A673 (cell line): ENCODE measurements around the gene CARS1. TPM values are rescaled to one million over a fixed set of nuclear protein-coding genes. Genes with fewer than 3 reads are reported as not detected.

Experiments
- BruUV-seq: library from RNA; stranded (reverse); fragments of 400-500 nt; replicated peaks from 2 replicates; lab custom pipeline; 2021; lab: Mats Ljungman, UMichigan
- CTCF ChIA-PET: fragments of 300-600 bp; sonication (Branson Sonifier 250); formaldehyde crosslinking; loops from one replicate; lab custom pipeline; 2022; ENCODE audit warnings: antibody characterized with exemption; lab: Charles Lee
- POLR2A ChIA-PET: fragments of 300-600 bp; sonication (Branson Sonifier 250); formaldehyde crosslinking; loops from one replicate; lab custom pipeline; 2022; ENCODE audit warnings: antibody characterized with exemption; ENCODE audit not compliant: low non-redundant PET; lab: Charles Lee
- DNase-seq: peaks from one replicate; pipeline ENCODE4 v3.0.0-alpha.2; 2015; ENCODE audit warnings: low spot score
- H3K27ac ChIP-seq: fragments of 200-600 bp; sonication (generic); 2 replicates; pipeline ENCODE4 v1.5.1; 2016; ENCODE audit warnings: mixed run types, low read depth, mild to moderate bottlenecking, mixed read lengths, antibody characterized with exemption, low read length; ENCODE audit not compliant: poor library complexity, severe bottlenecking
- H3K27me3 ChIP-seq: fragments of 200-600 bp; sonication (generic); replicated peaks from 2 replicates; pipeline ENCODE4 v1.6.1; 2017; ENCODE audit warnings: mixed run types, low read depth, mild to moderate bottlenecking, mixed read lengths, antibody characterized with exemption, low read length; ENCODE audit not compliant: insufficient read depth, poor library complexity
- H3K36me3 ChIP-seq: fragments of 200-600 bp; sonication (generic); 2 replicates; pipeline ENCODE4 v1.6.1; 2016; ENCODE audit warnings: mixed run types, mild to moderate bottlenecking, mixed read lengths, antibody characterized with exemption, low read length; ENCODE audit not compliant: insufficient read depth, poor library complexity, severe bottlenecking
- H3K4me1 ChIP-seq: fragments of 200-600 bp; sonication (generic); 2 replicates; pipeline ENCODE4 v1.6.1; 2017; ENCODE audit warnings: mixed run types, mild to moderate bottlenecking, mixed read lengths, antibody characterized with exemption, low read length; ENCODE audit not compliant: insufficient read depth, poor library complexity, severe bottlenecking
- H3K4me3 ChIP-seq: fragments of 200-600 bp; sonication (generic); 2 replicates; pipeline ENCODE4 v1.5.1; 2016; ENCODE audit warnings: low read depth, mixed run types, mild to moderate bottlenecking, mixed read lengths, low read length; ENCODE audit not compliant: poor library complexity, severe bottlenecking
- H3K9me3 ChIP-seq: fragments of 200-600 bp; sonication (generic); 2 replicates; pipeline ENCODE4 v1.6.1; 2016; ENCODE audit warnings: mixed run types, low read depth, mild to moderate bottlenecking, mixed read lengths, antibody characterized with exemption, low read length; ENCODE audit not compliant: poor library complexity, severe bottlenecking
- EZH2 ChIP-seq: fragments of 200-600 bp; sonication (generic); IDR thresholded peaks from 2 replicates; pipeline ENCODE4 v1.6.1; 2017; ENCODE audit warnings: borderline replicate concordance, low read depth, mild to moderate bottlenecking, mixed read lengths, antibody characterized with exemption, low read length; ENCODE audit not compliant: poor library complexity, severe bottlenecking
- intact Hi-C: fragments of 100-400 bp; cut with micrococcal nuclease; formaldehyde crosslinking; loops from one replicate; pipeline ENCODE4 v1.10.0; 2022; ENCODE audit not compliant: unreplicated experiment
- total RNA-seq: library from RNA; stranded (reverse); gene quantifications from 2 replicates; pipeline ENCODE4 v1.2.3, GENCODE V29; 2021
- TF ChIP-seq, protein P1 (sequence below): fragments of 300-800, 200-600 bp; sonication (generic); conservative IDR thresholded peaks from 2 replicates; pipeline ENCODE4 v1.5.1; 2017; ENCODE audit warnings: low read depth, mild to moderate bottlenecking, antibody characterized with exemption, low read length, moderate library complexity, mixed read lengths

The CARS1 gene
- total RNA-seq, 1 experiment from 2014 or later: 76.4 TPM

DNA sequence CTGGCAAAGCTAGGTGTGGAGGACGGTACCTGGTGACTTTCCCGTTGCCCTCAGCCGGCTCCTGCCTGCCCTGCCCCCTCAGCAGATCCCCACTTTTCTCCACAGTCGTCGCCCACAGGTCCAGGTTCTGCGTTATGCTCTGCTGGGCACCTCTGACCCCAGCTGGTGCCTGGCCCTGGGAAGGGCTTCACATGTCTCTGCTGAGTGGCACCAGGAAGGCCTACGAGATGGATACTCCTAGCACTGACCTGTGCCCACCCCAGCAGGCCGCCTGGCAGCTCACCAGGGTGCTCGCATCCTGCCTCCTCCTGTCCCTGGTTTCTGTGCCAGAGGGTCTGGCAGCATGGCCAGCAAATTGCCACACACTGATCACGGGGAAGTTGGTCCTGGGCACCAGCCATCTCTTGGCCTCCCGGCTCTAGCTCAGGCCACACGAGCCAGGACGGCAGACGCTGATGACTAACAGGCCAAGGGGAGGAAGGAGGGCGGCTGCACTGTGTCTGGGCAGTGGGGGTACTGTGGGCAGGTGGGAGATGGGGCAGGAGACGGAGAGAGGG lies 13.8 kb downstream of the CARS1 start:
- H3K9me3 ChIP-seq: no peaks in the 10 kb centered on the region
- H3K27me3 ChIP-seq: no peaks in the 10 kb centered on the region
- TF ChIP-seq EZH2: no peak
- TF ChIP-seq, protein P1, sequence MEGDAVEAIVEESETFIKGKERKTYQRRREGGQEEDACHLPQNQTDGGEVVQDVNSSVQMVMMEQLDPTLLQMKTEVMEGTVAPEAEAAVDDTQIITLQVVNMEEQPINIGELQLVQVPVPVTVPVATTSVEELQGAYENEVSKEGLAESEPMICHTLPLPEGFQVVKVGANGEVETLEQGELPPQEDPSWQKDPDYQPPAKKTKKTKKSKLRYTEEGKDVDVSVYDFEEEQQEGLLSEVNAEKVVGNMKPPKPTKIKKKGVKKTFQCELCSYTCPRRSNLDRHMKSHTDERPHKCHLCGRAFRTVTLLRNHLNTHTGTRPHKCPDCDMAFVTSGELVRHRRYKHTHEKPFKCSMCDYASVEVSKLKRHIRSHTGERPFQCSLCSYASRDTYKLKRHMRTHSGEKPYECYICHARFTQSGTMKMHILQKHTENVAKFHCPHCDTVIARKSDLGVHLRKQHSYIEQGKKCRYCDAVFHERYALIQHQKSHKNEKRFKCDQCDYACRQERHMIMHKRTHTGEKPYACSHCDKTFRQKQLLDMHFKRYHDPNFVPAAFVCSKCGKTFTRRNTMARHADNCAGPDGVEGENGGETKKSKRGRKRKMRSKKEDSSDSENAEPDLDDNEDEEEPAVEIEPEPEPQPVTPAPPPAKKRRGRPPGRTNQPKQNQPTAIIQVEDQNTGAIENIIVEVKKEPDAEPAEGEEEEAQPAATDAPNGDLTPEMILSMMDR: no peak
- BruUV-seq: no TSS peak
- intact Hi-C loops: no loop called here
- H3K27ac ChIP-seq: no peak overlapping the region
- POLR2A ChIA-PET: no interaction called here
- no peak for DNase-seq
- no peaks in the 10 kb centered on the region for H3K4me1 ChIP-seq
- H3K4me3 ChIP-seq: no peak overlapping the region
- H3K36me3 ChIP-seq: peaks cover 47% of the 10 kb centered on the region
- CTCF ChIA-PET: no interaction called here

DNA sequence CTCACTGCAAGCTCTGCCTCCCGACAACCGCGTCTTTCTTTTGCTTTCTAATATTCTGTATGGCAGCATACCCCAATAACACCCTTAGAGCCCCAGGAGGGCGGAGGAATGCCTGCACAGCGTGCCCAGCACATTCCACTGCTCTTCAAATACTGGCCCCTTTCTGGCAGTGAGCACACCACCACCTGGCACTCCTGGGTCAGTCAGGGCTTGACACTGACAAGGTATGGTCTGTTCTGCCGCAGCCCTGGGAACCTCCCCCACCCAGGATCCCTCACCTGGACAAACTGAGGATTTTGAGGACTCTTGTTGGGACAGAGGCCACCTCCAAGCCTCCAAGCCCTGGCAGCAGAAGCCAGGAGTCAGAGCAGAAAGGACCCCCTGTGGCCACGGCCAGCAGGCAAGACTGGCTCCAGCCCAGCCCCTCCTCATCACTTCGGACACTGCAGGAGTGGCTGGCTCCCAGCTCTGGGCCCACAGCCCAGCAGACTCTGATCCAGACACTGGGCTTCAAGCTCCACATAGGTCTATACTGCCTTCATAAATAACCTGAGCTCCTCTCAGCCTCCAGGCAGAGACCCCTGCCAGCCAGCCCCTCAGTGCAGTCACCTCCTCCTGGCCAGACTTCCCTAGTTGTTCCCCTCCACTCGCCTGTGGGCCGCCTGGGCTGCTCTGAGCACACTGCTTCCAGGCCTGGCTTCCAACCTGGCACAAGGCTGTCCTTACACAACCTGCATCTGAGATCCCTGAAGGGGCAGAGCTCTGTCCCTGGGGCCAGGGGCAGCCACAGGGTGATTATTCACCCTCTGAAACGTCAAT lies 14.5 kb downstream of the CARS1 start:
- no peak overlapping the region for H3K4me3 ChIP-seq
- H3K27ac ChIP-seq: no peak overlapping the region
- POLR2A ChIA-PET: no interaction called here
- H3K27me3 ChIP-seq: no peaks in the 10 kb centered on the region
- no peaks in the 10 kb centered on the region for H3K4me1 ChIP-seq
- TF ChIP-seq EZH2: no peak
- TF ChIP-seq, protein P1: no peak
- H3K9me3 ChIP-seq: no peaks in the 10 kb centered on the region
- intact Hi-C loops: no loop called here
- no TSS peak for BruUV-seq
- H3K36me3 ChIP-seq: peaks cover 52% of the 10 kb centered on the region
- CTCF ChIA-PET: no interaction called here
- no peak for DNase-seq

DNA sequence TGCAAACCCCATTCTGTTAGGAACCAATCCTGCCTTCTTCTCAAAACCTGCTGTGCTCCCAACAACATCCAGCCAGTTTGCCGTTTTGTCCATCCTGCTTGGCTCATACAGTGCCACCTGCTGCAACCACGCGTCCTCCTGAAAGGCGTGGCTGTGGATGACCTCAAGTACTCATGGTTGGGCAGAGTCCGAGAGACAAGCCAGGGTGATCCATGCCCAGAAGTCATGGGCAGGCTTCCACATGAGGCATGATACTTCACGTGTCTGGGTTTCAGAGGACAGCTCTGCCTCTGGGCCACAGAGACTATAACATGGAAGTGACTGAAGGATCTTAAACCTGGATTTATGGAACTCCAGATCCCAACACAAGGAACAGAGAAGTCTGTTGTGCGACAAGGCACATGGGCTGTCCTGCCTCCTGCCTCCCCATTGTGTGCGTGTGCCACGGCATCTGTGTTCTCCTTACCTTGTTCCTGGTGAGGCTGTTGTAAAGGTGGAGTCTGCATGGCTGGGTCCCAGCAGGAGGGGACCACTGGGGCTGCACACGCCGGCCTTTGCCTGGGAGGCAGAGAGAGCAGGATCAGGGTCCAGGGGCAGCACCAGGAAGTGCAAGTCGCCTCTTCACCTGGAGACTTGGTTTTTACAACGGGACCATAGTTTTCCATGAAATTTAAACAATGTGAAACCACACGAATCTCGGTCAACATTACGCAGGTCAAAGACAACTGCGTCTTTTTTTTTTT lies 15.4 kb downstream of the CARS1 start:
- no peak for DNase-seq
- intact Hi-C loops: no loop called here
- POLR2A ChIA-PET: no interaction called here
- no peaks in the 10 kb centered on the region for H3K9me3 ChIP-seq
- BruUV-seq: no TSS peak
- peaks cover 60% of the 10 kb centered on the region for H3K36me3 ChIP-seq
- no peaks in the 10 kb centered on the region for H3K27me3 ChIP-seq
- H3K4me1 ChIP-seq: no peaks in the 10 kb centered on the region
- CTCF ChIA-PET: no interaction called here
- TF ChIP-seq EZH2: no peak
- TF ChIP-seq, protein P1: no peak
- H3K27ac ChIP-seq: no peak overlapping the region
- H3K4me3 ChIP-seq: no peak overlapping the region
